ENCODE results near the gene CDK2AP2. TPM values are rescaled to one million over a fixed set of nuclear protein-coding genes. Genes with fewer than 3 reads are reported as not detected.

The CDK2AP2 gene
- total and polyA plus RNA-seq, 10 of the 15 experiments (the other 5 are each of a cell fraction or from before 2014, with no cell fraction given): 8.0 to 177 (median 40.9) TPM

GRCh38 chr11:67482827-67483798 is 24.8 kb downstream of the CDK2AP2 start, which contains the start of gene AIP (continued):
- TF ChIP-seq RAD51 (IDR thresholded peaks at IDR 0.05) (no peak), MTA3 (IDR thresholded peaks at IDR 0.05; ENCODE audit: borderline replicate concordance, low read length) (no peak), RB1 (IDR thresholded peaks at IDR 0.05; ENCODE audit: borderline replicate concordance) (0 out of 2 replicates have a peak, but pooled peaks have one; percentile 65), HDAC6 (IDR thresholded peaks at IDR 0.05; ENCODE audit: unreplicated experiment) (no peak), ZNF384 (IDR thresholded peaks at IDR 0.05; ENCODE audit: borderline replicate concordance, low read depth, low read length) (no peak), PKNOX1 (IDR thresholded peaks at IDR 0.05) (peak; percentile 98), BCL11A (IDR thresholded peaks at IDR 0.05; ENCODE audit: low read depth, low read length) (no peak), SP1 (IDR thresholded peaks at IDR 0.05; ENCODE audit: low read depth, low read length) (peak; percentile 90), SMAD1 (IDR thresholded peaks at IDR 0.05; ENCODE audit: low read depth, partially characterized antibody) (no peak), ATF3 (IDR thresholded peaks at IDR 0.05; ENCODE audit: borderline replicate concordance, extremely low read depth, low read depth, low read length) (0 out of 2 replicates have a peak, but pooled peaks have one; percentile 23), FOXM1 (IDR thresholded peaks at IDR 0.05; ENCODE audit: low read depth, low read length) (no peak), YBX1 (IDR thresholded peaks at IDR 0.05) (no peak), JUND (IDR thresholded peaks at IDR 0.05; ENCODE audit: low read depth, low read length) (no peak), CREM (IDR thresholded peaks at IDR 0.05; ENCODE audit: low read depth) (peak; percentile 67), NFYB (IDR thresholded peaks at IDR 0.05; ENCODE audit: insufficient read depth, low read depth, low read length) (peak; percentile 82), IKZF1 (conservative IDR thresholded peaks at IDR 0.05) (peak; percentile 95), ZZZ3 (IDR thresholded peaks at IDR 0.05; ENCODE audit: control insufficient read depth, insufficient read length, low read depth) (no peak), USF2 (IDR thresholded peaks at IDR 0.05; ENCODE audit: borderline replicate concordance, low read depth, low read length) (no peak), STAT3 (IDR thresholded peaks at IDR 0.05; ENCODE audit: low read depth, low read length) (no peak), POLR2AphosphoS2 (IDR thresholded peaks at IDR 0.05; ENCODE audit: low read depth, low read length) (peak; percentile 33), SRF (IDR thresholded peaks at IDR 0.05; ENCODE audit: low read depth in 2 of 2, low read length in 2 of 2) (no peak), PAX5 (IDR thresholded peaks at IDR 0.05; ENCODE audit: borderline replicate concordance, low read depth, low read length) (no peak), SMARCA5 (IDR thresholded peaks at IDR 0.05) (peak; percentile 60; the same call in 1 of the 2 replicates), CBX3 (IDR thresholded peaks at IDR 0.05; ENCODE audit: borderline replicate concordance, low read depth) (no peak), RELB (IDR thresholded peaks at IDR 0.05; ENCODE audit: low read depth) (peak; percentile 89), ZNF274 (IDR thresholded peaks at IDR 0.05; ENCODE audit: insufficient read depth, insufficient read length) (no peak)

Data from GM12878 (cell line).